Stimulated activated CD8-positive, alpha-beta memory T cell treated with anti-CD3 and anti-CD28 coated beads, Interleukin-15, amount 100 ng/mL, for 24 hours (primary cell): ENCODE measurements around the gene SSX2B.
"Not testable (repeated sequence)": the region's sequence is repeated elsewhere in the genome, so short reads cannot be mapped to it uniquely, and the experiment has no call there.

Experiments
- DNase-seq: peaks from one replicate; pipeline ENCODE4 v3.0.0-alpha.2; 2020; ENCODE audit warnings: low read depth

Gene SSX2B

GRCh38 chrX:52750952-52751351, at the start of gene SSX2B:
TSS of gene SSX2B (plus strand) at chrX:52751252. CDS start at chrX:52752681, 1,429 bp downstream.
- not testable (repeated sequence) for DNase-seq

- DNase-seq, result not testable (repeated sequence)
Measured at GRCh38 chrX:52707078-52707477, 44.0 kb upstream of the SSX2B start, which contains the start of gene SSX2. TSS of gene SSX2 (minus strand) at chrX:52707178. CDS start at chrX:52705749, 1,429 bp downstream.

GRCh38 chrX:52765983-52766382, 14.9 kb downstream of the SSX2B start:
- not testable (repeated sequence) for DNase-seq

- not testable (repeated sequence) for DNase-seq
Measured at GRCh38 chrX:52773504-52773903, 22.5 kb downstream of the SSX2B start.

- DNase-seq, result not testable (repeated sequence)
Measured at GRCh38 chrX:52797327-52797726, 46.3 kb downstream of the SSX2B start, which contains the start of gene SPANXN5. TSS of gene SPANXN5 (minus strand) at chrX:52797427. CDS start at chrX:52797348, 79 bp downstream.

- DNase-seq, result not testable (repeated sequence)
Measured at GRCh38 chrX:52804876-52805275, 53.8 kb downstream of the SSX2B start.
